T-helper 2 cell treated with Interferon-gamma antibody and Interleukin-4, amounts not matched to agents 100 ng/mL and 5 ng/mL, for 36 hours (primary cell): ENCODE results near the gene LY6G6D. TPM values are rescaled to one million over a fixed set of nuclear protein-coding genes. Genes with fewer than 3 reads are reported as not detected.

Experiments used
- intact Hi-C: fragments of 100-400 bp; cut with micrococcal nuclease; formaldehyde crosslinking; loops from one replicate; pipeline ENCODE4 v1.15.1; 2023
- total RNA-seq: library from RNA; stranded (reverse); gene quantifications from 2 replicates; pipeline ENCODE4 v1.2.3, GENCODE V29; 2022

LY6G6D gene
- total RNA-seq, 1 donor from 2014 or later = not detected

DNA sequence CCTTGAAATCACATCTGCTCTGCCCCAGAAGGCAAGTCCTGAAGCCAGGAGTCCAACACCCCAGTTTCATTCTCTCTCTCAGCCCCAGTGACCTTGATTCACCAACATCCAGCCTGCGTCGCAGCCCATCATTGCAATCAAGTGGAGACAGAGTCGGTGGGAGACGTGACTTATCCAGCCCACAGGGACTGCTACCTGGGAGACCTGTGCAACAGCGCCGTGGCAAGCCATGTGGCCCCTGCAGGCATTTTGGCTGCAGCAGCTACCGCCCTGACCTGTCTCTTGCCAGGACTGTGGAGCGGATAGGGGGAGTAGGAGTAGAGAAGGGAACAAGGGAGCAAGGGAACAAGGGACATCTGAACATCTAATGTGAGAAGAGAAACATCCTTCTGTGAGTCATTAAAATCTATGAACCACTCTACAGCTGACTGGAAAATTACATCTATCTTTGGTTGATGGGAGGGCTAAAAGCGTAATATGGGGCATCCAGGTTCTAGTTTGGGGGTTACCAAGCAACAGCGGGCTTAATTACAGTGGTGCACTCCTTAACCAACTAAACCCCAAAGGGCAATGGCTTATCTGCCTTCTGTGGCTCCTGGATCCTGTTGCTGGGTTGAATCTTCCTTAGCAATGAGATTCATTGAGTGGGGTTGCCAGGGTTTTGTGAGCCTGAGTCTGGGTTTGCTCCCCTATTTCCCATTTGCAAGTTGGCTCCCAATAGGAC is 2.5 kb downstream of the LY6G6D start:
- intact Hi-C loops = no loop called here

DNA sequence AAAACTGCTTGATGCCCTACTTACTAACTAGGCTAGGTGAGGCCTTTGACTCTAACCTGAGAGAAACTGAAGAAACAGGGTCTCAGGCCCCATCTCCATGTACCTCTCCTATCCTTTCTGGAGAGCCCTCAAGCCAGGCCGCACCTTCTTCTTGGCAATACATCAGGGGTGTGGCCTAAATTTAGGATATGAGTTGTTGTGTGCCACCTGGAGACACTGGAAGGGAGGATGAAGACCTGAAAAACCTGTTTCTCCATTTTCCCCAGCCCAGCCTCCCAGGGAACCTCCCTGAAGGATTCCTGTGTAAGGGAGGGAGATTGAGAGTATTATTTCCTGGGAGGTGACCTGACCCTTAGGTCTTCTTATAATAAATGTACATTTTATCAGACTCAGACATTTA is 3.1 kb downstream of the LY6G6D start:
- intact Hi-C loops = no loop called here

DNA sequence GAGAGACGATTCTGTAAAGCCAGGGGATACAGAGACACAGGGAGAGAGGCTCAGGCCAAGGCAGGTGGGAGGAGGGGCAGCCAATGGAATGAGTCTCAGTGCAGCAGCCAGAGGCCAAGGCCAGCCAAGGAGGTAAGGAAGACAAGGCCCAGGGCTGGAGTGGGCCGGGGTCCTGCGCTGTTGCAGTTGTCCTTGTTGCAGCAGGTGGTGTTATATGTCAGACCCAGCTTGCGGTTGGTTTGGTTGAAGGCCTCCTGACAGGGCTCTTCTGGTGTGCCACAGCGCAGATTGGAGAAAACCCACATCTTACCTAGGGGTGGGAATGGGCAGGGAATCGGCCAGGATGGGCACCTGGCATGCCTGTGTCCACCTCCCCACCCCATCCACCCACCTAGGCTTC is 3.9 kb downstream of the LY6G6D start:
- intact Hi-C loops = no loop called here

DNA sequence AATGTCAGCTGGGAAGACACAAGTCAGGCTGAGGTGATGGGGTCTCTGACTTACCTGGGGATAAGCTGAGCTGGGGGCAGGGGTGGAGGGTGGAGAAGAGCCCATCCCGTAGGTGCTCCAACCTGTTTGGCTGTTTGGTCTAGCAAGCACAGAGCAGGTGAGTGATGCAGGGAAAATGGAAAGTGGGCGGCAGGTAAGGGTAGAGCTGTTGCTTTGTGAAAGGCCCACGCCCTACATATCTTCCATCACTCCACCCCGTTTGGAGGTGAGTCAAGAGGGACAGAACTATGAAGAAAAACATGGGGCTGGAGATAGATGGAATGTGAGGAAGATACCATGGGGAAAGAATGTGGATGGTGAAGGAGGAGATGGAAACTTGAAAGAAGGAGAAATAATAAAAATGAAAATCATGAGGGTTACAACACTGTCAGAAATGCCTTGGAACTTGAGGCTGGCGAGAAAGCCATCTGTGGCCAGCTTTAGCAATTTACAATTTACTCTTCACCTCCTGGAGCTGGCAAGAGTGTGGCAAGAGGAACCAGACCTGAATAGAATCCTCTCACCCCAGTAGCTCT is 5.1 kb downstream of the LY6G6D start:
- intact Hi-C loops = no loop called here

DNA sequence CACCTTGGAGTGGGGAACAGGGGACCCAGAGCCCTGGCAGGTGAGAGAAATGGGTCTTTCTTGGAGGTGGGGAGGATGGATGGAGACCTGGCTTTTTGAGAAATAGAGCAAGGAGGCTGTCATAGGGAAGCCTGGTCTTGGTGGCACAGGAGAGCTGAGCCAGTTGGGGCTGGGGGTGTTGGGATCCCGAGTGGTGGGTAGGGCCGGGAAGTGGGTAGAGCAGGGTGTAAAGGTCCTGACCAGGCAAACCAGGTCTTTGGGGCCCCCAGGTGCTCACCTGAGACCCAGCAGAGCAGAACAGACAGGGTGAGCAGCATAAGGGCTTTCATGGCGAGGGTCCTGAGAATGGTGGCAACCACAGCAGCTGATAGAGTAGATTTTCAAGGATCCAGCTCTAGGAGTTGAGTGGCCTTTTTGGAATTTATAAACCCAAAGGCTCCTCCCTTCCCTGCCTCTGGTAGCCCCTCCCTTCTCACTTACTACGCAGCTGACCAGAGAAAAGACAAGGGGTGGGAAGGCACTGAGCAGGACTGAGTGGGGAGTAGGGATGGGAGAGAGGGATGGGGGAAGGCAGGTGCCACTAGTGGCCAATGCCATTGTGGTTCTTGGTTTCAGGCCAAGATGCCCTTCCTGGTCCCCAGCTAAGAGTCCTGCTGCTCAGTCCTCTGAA is 6.3 kb downstream of the LY6G6D start, which contains the start of gene LY6G6C:
LY6G6C (minus strand) TSS at position 396 of the 670 bp plus-strand sequence; CDS start at position 329, 67 bp downstream.
- intact Hi-C loops = no loop called here

DNA sequence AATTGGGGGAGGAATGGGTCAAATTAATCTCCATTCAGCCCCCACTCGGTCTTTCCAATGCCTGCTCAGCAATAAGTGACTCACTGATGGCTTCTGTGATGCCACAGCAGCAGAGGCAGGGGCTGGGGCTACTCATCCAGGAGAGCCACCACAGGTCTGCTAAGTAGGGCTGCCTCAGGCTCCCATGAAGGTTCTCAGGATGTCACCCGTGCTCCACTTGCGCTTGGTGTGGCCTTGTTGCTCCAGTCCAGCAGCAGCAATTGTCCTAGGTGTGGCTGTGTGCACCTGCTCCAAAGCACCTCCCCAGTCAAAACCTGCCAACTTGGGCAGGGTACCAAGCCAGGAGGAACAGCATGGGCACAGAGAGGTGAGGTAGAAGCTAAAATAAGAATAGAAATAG is 7.0 kb downstream of the LY6G6D start:
- intact Hi-C loops = no loop called here

DNA sequence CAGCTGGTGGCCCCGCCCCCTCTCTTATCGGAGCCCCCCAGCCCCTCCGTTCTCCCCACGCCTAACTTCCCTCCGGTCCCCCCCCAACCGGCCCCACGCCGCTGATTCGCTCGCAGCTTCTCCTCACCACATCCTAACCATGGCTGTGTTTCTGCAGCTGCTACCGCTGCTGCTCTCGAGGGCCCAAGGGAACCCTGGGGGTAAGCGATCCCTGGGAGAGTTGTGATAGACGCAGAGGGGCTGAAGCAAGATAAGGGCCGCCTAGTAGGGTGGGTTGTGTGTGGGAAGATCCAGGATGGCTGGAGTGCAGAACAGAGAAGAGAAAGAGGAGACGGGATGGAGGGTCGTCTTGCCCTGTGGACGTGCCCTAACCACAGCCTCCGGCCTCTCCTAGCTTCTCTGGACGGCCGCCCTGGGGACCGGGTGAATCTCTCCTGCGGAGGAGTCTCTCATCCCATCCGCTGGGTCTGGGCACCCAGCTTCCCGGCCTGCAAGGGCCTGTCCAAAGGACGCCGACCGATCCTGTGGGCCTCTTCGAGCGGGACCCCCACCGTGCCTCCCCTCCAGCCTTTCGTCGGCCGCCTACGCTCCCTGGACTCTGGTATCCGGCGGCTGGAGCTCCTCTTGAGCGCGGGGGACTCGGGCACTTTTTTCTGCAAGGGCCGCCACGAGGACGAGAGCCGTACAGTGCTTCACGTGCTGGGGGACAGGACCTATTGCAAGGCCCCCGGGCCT is 8.3 kb downstream of the LY6G6D start, which contains the start of gene MPIG6B:
MPIG6B (plus strand) TSS at position 129 of the 735 bp plus-strand sequence; CDS start at position 140, 11 bp downstream.
- intact Hi-C loops = no loop called here

DNA sequence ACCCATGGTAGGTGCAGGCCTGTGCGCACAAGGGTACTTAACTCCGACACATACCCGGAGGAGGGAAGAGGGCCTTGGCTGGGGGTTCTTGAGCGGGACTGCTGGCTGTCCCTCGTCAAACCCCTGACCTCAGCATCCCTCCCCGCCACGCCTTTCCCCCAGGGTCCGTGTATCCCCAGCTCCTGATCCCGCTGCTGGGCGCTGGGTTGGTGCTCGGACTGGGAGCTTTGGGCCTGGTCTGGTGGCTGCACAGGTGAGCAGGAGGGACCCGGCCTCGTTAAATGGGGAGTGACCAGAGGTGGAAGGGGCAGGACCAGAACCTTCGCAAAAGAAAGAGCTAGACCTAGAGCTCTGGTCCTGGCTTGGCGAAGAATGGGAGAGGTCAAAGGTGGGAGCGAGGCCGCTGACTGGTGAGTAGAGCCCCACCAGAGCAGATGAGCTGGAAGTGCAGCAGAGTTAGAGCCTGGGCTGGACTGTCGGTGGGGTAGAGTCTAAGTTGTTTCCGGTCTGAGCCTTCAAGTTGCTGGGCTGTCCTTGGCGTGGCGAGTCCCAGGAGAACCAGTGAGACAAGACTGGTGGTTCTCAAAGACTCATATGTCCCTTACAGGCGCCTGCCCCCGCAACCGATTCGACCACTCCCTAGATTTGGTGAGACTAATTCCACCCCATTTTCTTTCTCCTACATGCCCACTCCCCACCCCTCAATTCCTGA is 9.0 kb downstream of the LY6G6D start:
- intact Hi-C loops = no loop called here

DNA sequence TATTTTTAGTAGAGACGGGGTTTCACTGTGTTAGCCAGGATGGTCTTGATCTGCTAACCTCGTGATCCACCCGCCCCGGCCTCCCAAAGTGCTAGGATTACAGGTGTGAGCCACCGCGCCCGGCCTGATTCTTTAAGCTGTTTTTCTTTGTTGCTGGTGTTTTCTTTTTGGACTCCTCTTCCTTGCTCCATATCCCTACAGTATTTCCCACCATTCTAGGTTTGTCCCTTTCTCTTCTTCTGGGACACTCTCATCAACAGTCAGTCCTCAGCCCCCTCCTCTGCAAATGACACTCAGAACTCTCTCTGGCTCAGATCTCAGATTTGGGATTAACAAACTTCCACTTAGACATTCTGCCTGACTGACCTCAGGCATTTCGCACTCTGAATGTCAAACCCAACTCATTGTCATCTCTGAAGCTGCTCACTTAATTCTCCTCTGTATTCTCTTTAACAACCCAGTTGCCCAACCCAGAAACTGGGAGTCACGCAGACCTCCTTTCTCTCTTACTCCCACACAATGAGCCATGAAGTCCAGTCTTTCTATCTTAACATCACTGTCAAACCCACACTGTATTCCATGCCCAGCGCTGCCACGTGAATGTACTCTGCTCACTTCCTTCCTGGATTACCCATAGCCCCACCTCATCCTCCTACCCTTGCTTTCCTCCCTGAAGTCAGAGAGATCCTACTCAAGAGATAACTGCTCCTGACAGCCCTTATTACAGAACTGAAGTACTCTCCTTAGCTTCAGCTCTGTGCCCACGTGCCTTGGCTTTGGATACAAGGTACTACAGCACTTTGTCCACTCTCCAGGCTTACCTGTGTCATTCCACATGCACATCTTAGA is 10.6 kb downstream of the LY6G6D start:
- intact Hi-C loops = no loop called here

DNA sequence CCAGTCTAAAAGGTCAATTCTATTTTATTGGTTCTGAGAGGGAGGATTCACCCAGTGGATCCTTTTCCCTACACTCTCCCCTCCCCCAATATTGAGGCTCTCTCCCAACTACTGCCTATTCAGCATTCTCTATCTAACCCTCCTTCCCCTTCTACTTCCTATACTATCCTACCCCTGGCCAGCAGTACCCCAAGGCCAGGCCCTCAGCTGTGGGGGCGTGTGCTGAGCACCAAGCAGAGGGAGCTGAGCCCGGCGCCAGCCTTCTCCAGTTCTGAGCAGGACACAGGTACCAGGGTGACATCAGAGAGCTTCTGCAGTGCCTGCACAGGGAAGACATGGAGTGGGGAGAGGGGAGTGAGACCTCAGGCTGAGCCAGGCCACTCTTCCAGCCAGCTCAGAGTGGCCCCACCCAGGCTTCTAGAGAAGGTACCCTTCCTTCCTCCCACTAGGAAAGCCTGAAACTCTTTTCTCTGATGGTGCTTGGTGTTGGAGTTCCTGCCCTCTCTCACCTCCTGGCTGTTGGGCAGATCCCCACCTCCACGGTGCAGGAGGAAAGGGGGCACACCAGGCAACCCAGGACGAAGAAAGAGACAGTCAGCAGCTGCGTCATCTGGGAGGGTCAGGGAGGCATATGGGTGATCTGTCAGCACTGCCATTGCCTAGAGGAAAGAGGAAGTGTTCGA is 12.0 kb downstream of the LY6G6D start:
- intact Hi-C loops = no loop called here

DNA sequence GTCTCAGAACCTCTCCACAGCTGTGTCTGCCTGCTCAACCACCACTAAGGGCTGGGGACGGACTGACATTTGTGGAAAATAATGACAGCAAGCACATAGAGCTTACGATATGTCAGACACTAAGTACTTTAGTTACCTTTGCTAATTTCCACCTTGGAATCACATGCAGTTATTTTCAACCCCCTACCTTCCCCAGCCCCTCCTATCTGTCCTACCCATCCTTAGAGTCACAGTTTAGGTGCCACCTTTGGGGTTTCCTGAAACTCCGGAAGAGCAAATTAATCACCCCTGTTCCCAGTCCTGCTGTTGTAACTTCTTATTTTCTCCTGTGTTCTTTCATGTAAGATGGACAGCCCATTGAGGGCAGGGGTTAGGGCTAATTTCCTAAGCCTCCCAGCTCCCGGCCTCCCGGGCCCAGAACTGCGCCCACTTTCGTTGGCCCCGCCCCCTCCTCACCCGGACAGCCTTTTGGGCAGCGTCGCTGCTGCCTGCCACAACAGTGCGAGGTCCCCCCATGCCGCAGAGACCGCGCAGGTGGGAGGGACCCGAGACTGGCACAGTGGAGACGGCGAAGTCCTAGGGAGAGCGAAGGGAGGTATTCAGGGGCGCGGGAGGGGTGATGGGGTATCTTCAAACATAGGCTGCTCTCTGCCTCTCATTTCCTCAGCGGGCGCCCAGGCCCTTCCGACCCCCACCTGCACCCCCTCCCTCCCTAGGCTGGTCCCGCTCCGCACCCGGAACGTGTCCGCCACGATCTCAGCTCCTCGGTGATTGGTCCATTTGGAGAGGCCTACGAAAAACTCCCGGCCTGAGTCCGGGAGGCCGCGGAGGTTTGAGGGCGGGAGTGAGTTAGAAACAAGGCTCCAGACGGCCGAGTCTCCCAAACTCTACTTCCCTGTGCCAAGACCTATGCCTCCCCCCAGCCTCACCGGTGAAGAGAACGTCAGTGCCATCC is 12.8 kb downstream of the LY6G6D start:
- intact Hi-C loops = loop anchor here (2.0 kb wide), 3 partner anchors 41 to 103 kb away; partner anchors contain the start of gene LY6G5C

DNA sequence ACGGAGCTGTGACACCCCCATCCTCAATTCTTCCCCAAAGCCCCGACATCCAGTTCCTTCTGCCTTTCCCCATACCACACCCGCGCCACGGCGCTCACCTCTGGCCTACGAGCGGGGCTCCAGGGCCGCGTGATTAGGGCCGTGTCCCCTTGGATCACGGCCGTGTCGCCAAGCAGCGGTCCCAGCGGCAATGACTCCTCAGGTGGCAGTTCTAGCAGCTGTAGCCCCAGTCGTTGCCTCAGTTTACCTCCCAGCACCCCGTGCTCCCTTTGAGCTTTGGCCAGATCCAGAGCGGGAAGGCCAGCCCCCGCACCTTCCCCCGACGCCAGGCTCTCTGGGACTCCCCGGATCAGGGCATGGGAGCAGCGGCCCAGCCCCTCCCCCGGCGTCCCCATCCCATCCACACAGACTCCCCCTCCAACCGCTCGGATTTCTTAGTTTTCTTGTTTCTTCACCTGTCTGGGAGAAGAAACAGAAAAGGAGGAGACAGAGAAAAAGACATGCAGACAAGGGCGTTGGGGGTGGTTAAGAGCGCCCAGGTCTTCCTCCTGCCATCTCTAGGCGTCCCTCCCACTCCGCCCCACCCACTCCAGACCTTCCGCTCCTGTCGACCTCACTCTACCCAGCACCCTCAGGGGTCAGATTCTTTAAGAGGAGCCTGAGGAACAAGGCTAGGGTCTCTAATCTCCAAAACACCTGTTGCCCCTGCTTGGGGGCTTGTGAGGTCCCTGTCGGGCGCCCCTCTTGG is 13.8 kb downstream of the LY6G6D start, which contains the start of gene DDAH2:
DDAH2 (minus strand) TSS at position 533 of the 748 bp plus-strand sequence; CDS start at position 395, 138 bp downstream.
- intact Hi-C loops = loop anchor here (1.0 to 2.0 kb wide), 4 partner anchors 9 to 102 kb away; partner anchors contain the start of gene LY6G5C

DNA sequence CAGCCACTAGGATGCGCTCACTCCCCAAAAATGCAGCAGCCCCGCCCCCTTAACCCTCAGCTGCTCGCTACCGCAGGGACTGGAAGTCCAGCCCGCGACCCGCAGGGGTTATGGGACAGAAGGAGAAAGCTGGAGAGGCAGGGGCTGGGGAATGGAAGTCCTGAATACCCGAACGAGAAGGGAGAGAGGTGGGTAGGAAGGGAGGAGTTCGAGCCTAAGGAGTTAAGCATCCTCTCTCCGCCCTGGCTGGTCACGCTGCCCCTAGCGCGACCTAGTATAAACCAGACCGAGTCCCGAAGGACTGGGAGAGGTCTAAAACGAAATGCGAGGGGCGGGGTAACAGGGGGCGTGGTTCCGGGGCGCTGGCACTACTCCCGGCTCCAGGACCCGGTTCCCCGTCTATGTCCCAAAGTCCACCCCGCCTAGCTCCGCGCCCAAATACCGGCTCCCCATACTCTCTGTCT is 14.4 kb downstream of the LY6G6D start:
- intact Hi-C loops = loop anchor here (1.0 to 2.0 kb wide), 4 partner anchors 9 to 101 kb away; partner anchors contain the start of gene LY6G5C

DNA sequence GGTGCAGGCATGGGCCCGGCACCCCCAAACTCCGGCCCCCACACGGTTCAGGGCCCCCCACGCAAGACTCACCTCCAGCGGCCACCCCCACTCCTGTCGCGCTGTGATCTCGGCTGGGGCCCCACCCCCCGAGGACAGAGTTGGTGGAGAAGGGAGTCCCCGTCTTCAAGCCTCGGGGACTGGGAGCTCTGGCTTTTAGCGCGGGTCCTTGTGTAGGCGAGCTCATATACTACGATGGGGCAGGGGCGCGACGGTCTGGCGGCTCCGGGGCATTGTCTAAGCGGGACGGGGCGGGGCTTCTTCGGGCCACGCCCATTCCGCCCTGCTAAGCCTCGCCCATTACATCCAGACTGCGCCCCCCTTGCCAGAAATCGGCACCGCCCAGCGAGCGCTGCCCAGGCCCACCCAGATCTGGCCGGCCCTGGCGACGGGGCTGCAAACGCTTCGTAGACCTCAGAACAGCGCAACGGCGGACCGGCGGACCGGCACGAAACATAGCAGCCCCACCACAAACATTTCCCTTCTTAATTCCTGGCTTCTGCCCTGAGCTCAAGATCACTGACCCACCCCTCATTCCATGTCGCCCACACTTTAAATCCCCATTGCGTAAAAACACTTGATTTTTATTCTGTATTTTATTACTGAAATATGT is 15.0 kb downstream of the LY6G6D start:
- intact Hi-C loops = loop anchor here (1.0 to 10.0 kb wide), 7 partner anchors 8 to 445 kb away; partner anchors contain the start of genes ABHD16A, AGPAT1, ATP6V1G2 and DDX39B

DNA sequence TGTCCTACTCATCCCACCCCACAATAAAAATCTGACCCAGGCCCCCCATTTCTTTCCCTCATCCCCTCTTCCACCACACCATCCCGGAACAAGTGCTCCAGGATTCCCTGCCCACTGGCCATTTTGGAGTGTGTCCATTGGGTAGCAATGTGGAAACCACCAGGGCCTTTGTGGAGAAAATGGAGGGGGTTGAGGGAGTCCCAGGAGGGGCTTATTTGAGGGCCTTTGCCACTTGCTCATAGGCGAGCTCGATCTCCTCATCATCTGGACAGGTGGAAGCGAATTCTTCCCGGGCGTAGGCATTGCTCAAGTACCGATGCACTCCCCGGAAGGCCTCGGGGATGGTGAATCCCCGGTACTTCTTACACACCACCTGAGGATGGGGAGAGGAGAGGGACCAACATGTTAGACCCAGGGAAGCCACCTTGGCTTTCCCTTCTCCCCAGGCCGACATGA is 15.5 kb downstream of the LY6G6D start:
- intact Hi-C loops = loop anchor here (1.0 to 10.0 kb wide), 3 partner anchors 27 to 444 kb away; partner anchors contain the start of genes ABHD16A, AGPAT1, ATP6V1G2 and DDX39B

DNA sequence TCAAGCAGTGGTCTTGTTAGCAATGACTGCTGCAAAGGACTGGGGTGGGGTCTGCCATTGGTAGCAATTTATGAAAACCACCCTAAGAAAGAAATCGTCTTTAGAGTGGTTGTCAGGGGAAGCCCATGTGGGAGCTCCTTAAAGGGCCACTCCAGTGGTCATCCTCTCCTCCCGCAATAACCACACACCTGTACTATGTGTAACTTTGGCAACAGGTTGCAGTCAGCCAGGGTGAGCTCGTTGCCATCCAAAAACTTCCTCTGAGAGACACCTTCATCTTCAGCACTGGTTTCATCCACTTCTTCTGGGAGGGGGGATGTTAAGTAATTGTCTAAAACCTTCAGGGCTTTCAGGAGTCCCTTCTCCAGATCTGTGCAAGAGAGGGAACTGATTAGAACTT is 16.9 kb downstream of the LY6G6D start:
- intact Hi-C loops = loop anchor here (10.0 kb wide), 2 partner anchors 187 to 443 kb away; partner anchors contain the start of genes AGPAT1, ATP6V1G2, DDX39B and NFKBIL1
